ENCODE measurements around the gene YWHAQ.
"Not testable (repeated sequence)": the region's sequence is repeated elsewhere in the genome, so short reads cannot be mapped to it uniquely, and the experiment has no call there.

YWHAQ gene

DNA sequence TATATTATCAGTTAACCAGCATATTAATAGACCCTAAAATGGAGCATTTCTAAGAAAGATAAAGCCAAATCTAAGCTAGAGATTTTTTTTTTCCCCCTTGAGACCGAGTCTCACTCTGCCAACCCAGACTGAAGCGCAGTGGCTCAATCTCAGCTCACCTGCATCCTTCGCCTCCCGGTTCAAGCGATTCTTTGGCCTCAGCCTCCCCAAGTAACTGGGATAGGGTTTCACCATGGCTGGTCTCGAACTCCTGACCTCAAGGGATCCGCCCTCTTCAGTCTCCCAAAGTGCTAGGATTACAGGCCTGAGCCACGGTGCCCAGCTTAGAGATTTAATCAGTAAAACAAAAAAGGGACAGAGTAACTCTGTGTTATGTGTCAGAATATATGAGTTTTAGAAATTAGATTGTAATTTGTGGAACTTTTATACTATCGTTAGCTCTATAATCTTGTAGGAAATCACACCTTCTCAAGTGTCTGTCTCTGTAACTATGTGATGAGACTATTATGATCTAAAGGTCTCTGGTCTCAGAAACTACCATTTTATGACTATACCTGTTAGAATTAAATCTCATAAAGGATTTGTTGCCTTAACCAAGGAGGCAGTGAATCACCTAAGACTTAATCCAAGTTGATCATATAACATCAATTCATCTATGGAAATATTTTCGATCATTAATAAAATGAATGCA lies 34.0 kb downstream of the YWHAQ start:
- H3K27ac ChIP-seq, result no peak overlapping the region
- TF ChIP-seq, protein P1, sequence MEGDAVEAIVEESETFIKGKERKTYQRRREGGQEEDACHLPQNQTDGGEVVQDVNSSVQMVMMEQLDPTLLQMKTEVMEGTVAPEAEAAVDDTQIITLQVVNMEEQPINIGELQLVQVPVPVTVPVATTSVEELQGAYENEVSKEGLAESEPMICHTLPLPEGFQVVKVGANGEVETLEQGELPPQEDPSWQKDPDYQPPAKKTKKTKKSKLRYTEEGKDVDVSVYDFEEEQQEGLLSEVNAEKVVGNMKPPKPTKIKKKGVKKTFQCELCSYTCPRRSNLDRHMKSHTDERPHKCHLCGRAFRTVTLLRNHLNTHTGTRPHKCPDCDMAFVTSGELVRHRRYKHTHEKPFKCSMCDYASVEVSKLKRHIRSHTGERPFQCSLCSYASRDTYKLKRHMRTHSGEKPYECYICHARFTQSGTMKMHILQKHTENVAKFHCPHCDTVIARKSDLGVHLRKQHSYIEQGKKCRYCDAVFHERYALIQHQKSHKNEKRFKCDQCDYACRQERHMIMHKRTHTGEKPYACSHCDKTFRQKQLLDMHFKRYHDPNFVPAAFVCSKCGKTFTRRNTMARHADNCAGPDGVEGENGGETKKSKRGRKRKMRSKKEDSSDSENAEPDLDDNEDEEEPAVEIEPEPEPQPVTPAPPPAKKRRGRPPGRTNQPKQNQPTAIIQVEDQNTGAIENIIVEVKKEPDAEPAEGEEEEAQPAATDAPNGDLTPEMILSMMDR (conservative IDR thresholded peaks at IDR 0.05), result no peak

DNA sequence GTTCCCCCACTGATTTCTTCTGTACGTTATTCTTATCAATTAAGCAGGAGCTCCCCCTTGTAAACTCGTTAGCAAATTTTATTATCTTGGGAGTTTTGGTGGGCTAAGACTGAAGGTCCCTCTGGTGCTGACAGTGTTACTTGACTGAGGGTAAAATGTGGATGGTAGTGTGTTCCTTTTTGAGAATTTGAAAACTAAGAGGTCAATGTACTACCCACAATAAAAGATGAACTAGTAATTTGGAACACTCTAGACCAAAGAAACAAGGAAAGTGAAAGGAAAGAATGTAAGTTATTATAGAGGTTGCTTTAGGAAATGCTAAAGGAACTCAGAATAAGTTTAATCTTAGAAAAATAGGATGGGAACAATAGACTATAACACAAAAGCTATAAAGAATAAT lies 35.1 kb downstream of the YWHAQ start:
- no peak overlapping the region for H3K27ac ChIP-seq
- TF ChIP-seq, protein P1 (conservative IDR thresholded peaks at IDR 0.05), result no peak

DNA sequence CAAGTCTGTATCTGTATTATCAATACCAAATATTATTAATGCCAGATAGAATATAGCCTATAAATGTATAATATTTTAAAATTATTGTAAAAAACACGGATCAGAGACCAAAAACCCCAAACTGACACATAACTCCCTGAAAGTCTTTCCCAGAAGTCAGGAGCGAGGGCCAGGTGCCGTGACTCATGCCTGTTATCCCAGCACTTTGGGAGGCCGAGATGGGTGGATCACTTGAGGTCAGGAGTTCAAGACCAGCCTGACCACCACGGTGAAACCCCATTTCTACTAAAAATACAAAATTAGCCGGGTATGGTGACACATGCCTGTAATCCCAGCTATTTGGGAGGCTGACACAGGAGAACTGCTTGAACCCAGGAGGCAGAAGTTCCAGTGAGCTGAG lies 35.5 kb downstream of the YWHAQ start:
- not testable (repeated sequence) for H3K27ac ChIP-seq

DNA sequence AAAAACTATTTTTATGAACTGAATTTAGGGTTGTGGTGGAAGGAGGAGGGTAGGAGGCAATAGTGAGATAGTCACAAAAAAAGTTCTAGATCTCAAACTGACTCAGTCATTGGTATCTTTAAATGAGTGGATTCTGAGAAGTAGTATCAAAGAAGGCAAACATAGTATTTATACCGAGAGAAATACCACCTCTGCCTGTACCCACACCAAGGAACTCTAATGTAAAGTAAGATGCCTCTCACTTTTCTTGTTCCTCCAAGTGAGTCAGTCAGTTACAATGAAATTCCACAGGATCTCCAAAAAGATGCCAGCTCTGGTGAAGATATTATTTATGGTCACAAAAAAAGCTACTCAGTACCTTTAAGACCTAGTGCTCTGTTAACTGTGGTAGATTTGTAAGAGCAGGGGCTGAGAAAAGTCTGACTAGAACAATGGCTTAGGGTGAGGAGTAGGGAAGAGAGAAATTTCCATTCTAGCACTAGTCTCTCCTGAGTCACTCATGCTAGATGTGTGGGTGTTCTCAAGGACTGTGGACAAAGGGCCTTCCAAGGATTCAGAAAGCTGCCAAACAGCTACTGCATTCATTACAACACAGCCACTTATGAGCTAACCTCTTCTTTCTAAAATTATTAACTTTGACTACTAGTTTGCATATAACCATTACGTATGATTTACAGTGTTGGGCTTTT lies 36.3 kb downstream of the YWHAQ start:
- H3K27ac ChIP-seq, result no peak overlapping the region
- TF ChIP-seq, protein P1 (conservative IDR thresholded peaks at IDR 0.05), result no peak

DNA sequence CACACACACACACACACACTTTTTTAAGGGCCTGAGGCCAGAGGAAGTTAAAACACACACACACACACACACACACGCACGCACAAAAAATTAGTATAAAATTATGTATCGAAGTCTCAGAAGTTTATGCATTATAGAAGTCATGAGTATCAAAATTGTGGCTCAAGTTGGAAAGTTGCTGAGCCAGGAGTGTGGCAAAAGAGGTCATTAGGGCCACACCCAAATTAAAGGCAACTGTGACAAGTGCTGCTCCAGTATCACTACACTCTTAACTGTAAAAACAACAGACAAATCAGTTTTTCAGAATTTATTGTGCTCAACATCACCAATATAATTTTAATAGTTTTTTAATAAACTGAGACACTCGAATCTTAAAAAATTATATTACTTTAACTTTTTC lies 36.9 kb downstream of the YWHAQ start:
- TF ChIP-seq, protein P1 (conservative IDR thresholded peaks at IDR 0.05), result no peak
- no peak overlapping the region for H3K27ac ChIP-seq

DNA sequence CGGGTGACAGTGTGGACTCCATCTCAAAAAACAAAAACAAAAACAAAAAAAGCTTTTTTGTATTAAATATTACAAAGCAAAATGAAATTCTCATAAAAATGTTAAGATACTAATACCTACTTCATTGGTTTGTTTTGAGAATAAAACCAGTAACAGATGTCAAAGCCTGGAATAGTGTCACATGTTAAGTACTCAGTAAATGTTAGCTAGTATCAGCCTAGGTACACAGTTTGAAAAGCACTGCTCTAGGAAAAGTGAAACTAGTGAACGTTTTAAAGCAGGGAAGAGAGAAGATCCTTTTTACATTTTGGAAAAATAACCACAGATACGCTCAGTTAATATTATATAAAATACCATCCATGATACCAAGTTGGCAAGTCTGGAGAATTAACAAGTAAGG lies 38.1 kb downstream of the YWHAQ start:
- H3K27ac ChIP-seq, result no peak overlapping the region
- TF ChIP-seq, protein P1 (conservative IDR thresholded peaks at IDR 0.05), result no peak

DNA sequence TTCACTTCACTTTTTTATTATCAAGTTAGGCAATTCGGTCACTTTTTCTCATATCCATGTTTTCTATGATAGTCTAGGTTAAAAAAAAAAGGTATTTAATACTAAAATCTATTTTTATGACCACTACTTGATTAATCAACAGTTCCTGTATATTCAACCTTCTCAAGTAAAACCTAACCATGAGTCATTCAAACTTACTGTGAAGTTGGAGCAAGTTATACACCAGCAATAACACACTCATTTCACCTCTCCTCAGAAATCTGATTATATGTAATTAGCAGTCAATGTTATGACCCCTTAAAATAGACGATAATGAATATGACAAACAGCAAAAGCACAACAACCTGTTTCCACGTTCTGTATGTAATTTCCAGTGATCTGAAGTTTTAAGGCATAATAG lies 40.2 kb downstream of the YWHAQ start:
- H3K27ac ChIP-seq, result no peak overlapping the region
- TF ChIP-seq, protein P1 (conservative IDR thresholded peaks at IDR 0.05), result no peak

DNA sequence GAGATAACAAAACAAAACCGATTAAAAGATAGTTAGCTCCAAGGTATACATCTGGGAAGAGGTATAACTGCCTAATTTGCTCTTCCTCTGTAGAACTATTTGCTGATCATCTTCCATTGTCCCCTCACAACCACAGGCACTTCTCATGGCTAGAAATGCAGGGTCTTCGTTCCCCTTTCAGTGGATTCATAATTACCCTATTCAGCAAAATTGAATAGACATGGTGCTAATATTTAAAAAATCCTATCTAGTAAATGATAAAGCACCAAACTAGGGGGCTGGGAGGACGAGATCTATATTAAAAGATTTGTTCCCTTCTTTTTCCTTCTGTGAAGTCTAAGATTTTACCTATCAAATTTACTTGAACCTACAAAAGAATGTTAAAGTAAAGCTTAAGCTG lies 44.3 kb downstream of the YWHAQ start:
- H3K27ac ChIP-seq, result peak overlapping the region; percentile 46
- TF ChIP-seq, protein P1 (conservative IDR thresholded peaks at IDR 0.05), result no peak
